GM10266 (cell line): ENCODE results near the gene PRDX5.

Source experiments
- DNase-seq: peaks from one replicate; pipeline ENCODE4 v3.0.0; 2012; ENCODE audit errors: extremely low spot score
- TF ChIP-seq, protein P1 (sequence below): IDR thresholded peaks from 2 replicates; pipeline ENCODE4 v1.5.1; 2012; ENCODE audit warnings: mild to moderate bottlenecking, low read depth; ENCODE audit not compliant: control insufficient read depth, insufficient read depth; ENCODE audit errors: missing control alignments

PRDX5 gene

DNA sequence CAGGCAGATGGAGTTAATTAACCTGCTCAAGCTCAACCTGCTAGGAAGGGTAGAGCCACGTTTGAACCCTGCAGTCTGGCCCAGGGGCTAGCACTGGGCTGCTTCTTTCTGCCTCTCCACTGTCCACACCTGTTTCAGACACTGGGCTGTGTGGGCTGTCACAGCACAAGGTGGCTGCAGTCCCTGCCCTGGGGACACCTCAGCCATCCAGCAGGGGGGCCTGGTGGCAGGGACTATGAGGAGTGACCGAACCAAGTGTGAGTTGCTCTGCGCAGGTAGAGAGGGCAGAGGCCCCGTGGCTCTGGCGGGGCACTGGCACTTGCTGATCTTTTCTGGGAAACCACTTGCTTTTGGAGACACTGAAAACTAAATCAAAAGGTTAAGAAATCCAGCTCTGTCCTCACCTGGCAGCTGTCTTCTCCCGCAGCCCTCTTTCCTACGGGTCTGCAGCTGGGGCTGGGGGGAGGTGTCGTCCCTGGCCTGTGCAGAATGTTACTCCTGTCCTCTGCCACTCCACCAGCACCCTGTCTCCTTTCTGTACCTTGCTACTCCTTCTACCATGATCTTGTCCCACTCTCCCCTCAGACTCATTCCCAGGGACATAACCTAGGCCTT is 39.2 kb upstream of the PRDX5 start:
- DNase-seq: no peak
- TF ChIP-seq, protein P1, sequence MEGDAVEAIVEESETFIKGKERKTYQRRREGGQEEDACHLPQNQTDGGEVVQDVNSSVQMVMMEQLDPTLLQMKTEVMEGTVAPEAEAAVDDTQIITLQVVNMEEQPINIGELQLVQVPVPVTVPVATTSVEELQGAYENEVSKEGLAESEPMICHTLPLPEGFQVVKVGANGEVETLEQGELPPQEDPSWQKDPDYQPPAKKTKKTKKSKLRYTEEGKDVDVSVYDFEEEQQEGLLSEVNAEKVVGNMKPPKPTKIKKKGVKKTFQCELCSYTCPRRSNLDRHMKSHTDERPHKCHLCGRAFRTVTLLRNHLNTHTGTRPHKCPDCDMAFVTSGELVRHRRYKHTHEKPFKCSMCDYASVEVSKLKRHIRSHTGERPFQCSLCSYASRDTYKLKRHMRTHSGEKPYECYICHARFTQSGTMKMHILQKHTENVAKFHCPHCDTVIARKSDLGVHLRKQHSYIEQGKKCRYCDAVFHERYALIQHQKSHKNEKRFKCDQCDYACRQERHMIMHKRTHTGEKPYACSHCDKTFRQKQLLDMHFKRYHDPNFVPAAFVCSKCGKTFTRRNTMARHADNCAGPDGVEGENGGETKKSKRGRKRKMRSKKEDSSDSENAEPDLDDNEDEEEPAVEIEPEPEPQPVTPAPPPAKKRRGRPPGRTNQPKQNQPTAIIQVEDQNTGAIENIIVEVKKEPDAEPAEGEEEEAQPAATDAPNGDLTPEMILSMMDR: no peak

GRCh38 chr11:64281957-64282770 is 35.8 kb upstream of the PRDX5 start:
- DNase-seq: no peak

GRCh38 chr11:64283092-64283491 is 34.8 kb upstream of the PRDX5 start:
- TF ChIP-seq, protein P1: no peak
- DNase-seq: no peak

More at GRCh38 chr11:64281957-64282770, 35.8 kb upstream of the PRDX5 start:
- TF ChIP-seq, protein P1: no peak

DNA sequence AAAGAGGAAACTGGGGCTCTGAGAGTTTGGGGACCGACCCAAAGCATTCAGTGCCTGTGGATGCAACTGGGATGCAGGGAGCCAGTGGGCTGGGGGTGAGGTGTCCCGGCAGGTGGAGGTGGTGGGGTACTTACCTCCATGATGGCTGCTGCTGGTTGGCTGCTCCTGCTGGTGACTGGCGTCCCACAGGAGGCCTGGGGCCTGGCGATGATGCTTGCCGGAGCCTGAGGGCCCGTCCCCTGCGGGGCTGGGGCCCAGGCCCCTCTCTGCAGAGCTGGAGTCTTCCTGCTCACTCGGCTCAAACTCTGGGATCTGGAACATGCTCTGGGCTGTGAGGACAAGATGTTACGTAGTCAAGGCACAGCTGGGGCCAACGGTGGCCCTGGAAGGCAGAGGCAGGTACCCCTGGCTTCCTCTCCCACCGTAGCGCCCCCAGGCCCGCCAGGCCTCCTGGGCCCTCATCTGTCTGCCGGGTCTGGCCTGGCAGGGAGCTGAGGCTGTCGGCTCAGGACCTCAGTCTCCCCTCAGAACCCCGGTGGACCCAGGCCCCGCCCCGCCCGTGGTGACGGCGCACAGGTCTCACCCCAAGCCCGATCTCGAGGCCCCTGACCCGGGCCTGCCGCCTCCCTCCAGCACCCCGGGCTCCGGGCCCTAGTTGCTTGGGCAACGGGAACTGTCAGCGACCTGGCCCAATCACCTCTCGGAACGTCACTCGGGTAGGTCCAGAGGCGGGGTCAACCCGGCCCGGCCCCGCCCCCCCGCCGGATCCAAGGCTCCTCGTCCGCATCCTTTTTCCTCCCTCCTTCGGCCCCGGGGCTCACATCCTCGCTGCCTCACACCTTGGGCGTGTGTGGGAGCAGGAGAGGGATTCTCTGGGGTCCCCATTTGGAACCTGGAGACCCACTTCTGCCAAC is 33.6 kb upstream of the PRDX5 start, which contains the start of gene BAD:
TSS of gene BAD (minus strand) at position 618 of the 914 bp plus-strand sequence. CDS start at position 321, 297 bp downstream.
- DNase-seq: peak; percentile 99
- TF ChIP-seq, protein P1: no peak

DNA sequence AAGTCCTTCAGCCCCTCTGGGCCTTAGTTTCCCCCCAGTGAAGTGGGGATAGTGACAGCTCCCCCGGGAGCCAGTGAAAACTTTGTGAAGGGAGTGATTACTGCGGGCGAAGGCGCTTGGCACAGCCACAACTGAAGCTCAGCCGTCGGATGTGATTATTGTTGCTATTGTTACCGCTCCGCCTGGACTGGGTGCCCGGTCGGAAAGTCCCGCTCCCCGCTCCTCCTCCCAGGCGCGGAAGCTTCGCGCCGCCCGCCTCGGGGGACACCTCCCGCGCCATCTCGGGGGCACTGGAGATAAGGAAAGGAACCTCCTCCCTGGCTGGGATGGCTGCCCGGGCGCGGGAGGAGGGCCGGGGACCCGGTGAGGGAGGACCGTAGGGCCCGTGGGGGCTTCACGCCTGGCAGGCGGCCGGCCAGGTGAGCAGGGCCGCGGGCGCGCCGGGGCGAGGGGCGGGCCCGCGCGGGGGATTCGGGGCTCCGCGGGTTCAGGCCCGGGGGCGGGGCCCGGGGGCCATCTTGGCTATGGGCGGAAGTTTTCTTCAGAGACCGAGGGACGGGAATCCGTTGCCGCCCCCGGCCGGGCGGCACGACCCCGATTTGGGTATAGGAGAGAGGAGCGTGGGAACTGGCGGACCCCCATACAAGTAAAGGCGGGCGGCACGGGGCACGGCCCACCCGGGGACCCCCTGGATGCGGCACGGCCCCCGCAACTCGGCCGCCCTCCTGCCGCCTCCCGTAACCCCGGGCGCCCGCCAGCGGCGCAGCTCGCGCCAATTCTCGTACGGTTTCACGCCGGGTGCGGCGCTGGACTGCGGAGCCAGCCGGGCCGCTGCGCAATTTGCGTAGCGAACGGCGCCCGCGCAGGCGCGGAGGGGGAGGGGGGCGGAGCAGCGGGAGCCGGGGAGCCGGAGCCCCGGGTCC is 32.7 kb upstream of the PRDX5 start, which contains the start of gene GPR137:
TSS of gene GPR137 (plus strand) at position 887 of the 923 bp plus-strand sequence. CDS start 677 bp downstream, outside the sequence.
- TF ChIP-seq, protein P1: no peak
- DNase-seq: peak; percentile 97
